Breast epithelium (tissue), 3 donors: ENCODE measurements around the gene CD200.

ENCODE experiments used
- CTCF ChIP-seq, 3 donors: fragments of 450-650 bp; IDR thresholded peaks; one replicate each; pipeline ENCODE4 v1.5.1; 2016 to 2017; ENCODE audit warnings: antibody characterized with exemption in 3 of 3, mild to moderate bottlenecking in 3 of 3, moderate library complexity in 3 of 3
- POLR2A ChIP-seq: fragments of 450-650 bp; IDR thresholded peaks from one replicate; pipeline ENCODE4 v1.6.1; 2016; ENCODE audit warnings: antibody characterized with exemption, mild to moderate bottlenecking, moderate library complexity

GRCh38 chr3:112338021-112338726 is 5.2 kb downstream of the CD200 start:
- no peak for TF ChIP-seq CTCF (IDR thresholded peaks at IDR 0.05)
- no peak for TF ChIP-seq POLR2A
